HCT116 (cell line): ENCODE data around the gene ARHGEF10L. TPM values are rescaled to one million over a fixed set of nuclear protein-coding genes. Genes with fewer than 3 reads are reported as not detected.

ENCODE experiments used
- ATAC-seq: fragments of 200-7000 bp; cut with Tn5 transposase; 2 replicates; pipeline ENCODE4 v1.9.1; 2020; ENCODE audit warnings: mild to moderate bottlenecking, moderate library complexity
- BruUV-seq: library from RNA; stranded (reverse); fragments of 400-500 nt; replicated peaks from 2 replicates; lab custom pipeline; 2021; lab: Mats Ljungman, UMichigan
- CTCF ChIA-PET: fragments of 300-600 bp; sonication (Branson Sonifier 250); formaldehyde crosslinking; loops from one replicate; lab custom pipeline; 2021; ENCODE audit warnings: antibody characterized with exemption; lab: Charles Lee
- POLR2A ChIA-PET: fragments of 300-600, 350-600 bp; sonication (Branson Sonifier 250); formaldehyde crosslinking; loops from one replicate; lab custom pipeline; 2021; ENCODE audit warnings: antibody characterized with exemption; lab: Charles Lee
- RAD21 ChIA-PET, 2 experiments: fragments of 300-600 bp; sonication (Branson Sonifier 250); formaldehyde crosslinking; loops; one replicate each; lab custom pipeline; 2023; ENCODE audit warnings: low total read pairs in 2 of 2; ENCODE audit not compliant: uncharacterized antibody in 2 of 2, unreplicated experiment in 2 of 2, low non-redundant PET in 1 of 2; lab: Charles Lee
- DNase-seq: peaks from one replicate; pipeline ENCODE4 v3.0.0-alpha.2; 2010; ENCODE audit warnings: low read depth, low spot score
- H2AFZ ChIP-seq: fragments of 200-600 bp; shearing (Covaris generic), sonication (generic); 2 replicates; pipeline ENCODE4 v1.6.1; 2017; ENCODE audit warnings: low read depth, mixed run types, mixed read lengths, antibody characterized with exemption, low read length; ENCODE audit not compliant: poor library complexity, severe bottlenecking
- H3K27ac ChIP-seq: 2 replicates; pipeline ENCODE4 v1.5.1; 2012; ENCODE audit warnings: low read depth, low read length
- H3K27me3 ChIP-seq: fragments of 200-600 bp; sonication (generic); 2 replicates; pipeline ENCODE4 v1.6.1; 2016; ENCODE audit warnings: mixed run types, low read length, mixed read lengths; ENCODE audit not compliant: insufficient read depth
- H3K36me3 ChIP-seq, 2 experiments: fragments of 200-500 bp in 1 of 2; fragments of 200-600 bp in 1 of 2; sonication (Bioruptor generic) in 1 of 2; sonication (generic) in 1 of 2; 2 replicates each; pipeline versions ENCODE4 v1.5.1 to v1.6.1; 2014 to 2016; ENCODE audit warnings: low read length in 2 of 2, inconsistent platforms in 1 of 2, mixed read lengths in 1 of 2, mixed run types in 1 of 2; ENCODE audit not compliant: insufficient read depth in 2 of 2, control insufficient read depth in 1 of 2
- H3K4me1 ChIP-seq, 2 experiments: fragments of 200-600 bp in 1 of 2; sonication (generic) in 1 of 2; 2 replicates each; pipeline versions ENCODE4 v1.5.1 to v1.6.1; 2012 to 2017; ENCODE audit warnings: low read length in 2 of 2, inconsistent platforms in 1 of 2, mild to moderate bottlenecking in 1 of 2, mixed read lengths in 1 of 2, mixed run types in 1 of 2, moderate library complexity in 1 of 2; ENCODE audit not compliant: insufficient read depth in 2 of 2, control insufficient read depth in 1 of 2
- H3K4me2 ChIP-seq: fragments of 200-600 bp; sonication (generic); 2 replicates; pipeline ENCODE4 v1.6.1; 2017; ENCODE audit warnings: mixed run types, low read length, mixed read lengths
- H3K4me3 ChIP-seq, 2 experiments: fragments of 200-600 bp in 1 of 2; sonication (generic) in 1 of 2; replicated peaks in 1 of 2; 2 replicates each; pipeline ENCODE4 v1.5.1; 2011 to 2016; ENCODE audit warnings: low read length in 2 of 2, control low read depth in 1 of 2, low read depth in 1 of 2, mild to moderate bottlenecking in 1 of 2, mixed read lengths in 1 of 2, mixed run types in 1 of 2
- H3K79me2 ChIP-seq: fragments of 200-600 bp; sonication (generic); 2 replicates; pipeline ENCODE4 v1.6.1; 2017; ENCODE audit warnings: mild to moderate bottlenecking, mixed run types, low read length, moderate library complexity, mixed read lengths; ENCODE audit not compliant: insufficient read depth
- H3K9ac ChIP-seq: fragments of 200-600 bp; sonication (generic); 2 replicates; pipeline ENCODE4 v1.6.1; 2016; ENCODE audit warnings: low read length, mixed read lengths
- H3K9me2 ChIP-seq: fragments of 200-600 bp; sonication (generic), shearing (Covaris generic); 2 replicates; pipeline ENCODE4 v1.6.1; 2017; ENCODE audit warnings: mixed run types, mild to moderate bottlenecking, moderate library complexity; ENCODE audit not compliant: insufficient read depth
- H3K9me3 ChIP-seq, 2 experiments: fragments of 200-500 bp in 1 of 2; fragments of 200-600 bp in 1 of 2; sonication (Bioruptor generic) in 1 of 2; sonication (generic) in 1 of 2; 2 replicates each; pipeline ENCODE4 v1.6.1; 2014 to 2017; ENCODE audit warnings: low read length in 2 of 2, mixed read lengths in 2 of 2, inconsistent platforms in 1 of 2, low read depth in 1 of 2, mild to moderate bottlenecking in 1 of 2, mixed run types in 1 of 2, moderate library complexity in 1 of 2; ENCODE audit not compliant: control insufficient read depth in 1 of 2, insufficient read depth in 1 of 2
- H4K20me1 ChIP-seq: fragments of 200-600 bp; sonication (generic), shearing (Covaris generic); 2 replicates; pipeline ENCODE4 v1.6.1; 2017; ENCODE audit warnings: mixed run types, mild to moderate bottlenecking, moderate library complexity; ENCODE audit not compliant: insufficient read depth
- CEBPB ChIP-seq: IDR thresholded peaks from 2 replicates; pipeline ENCODE4 v1.6.1; 2012; ENCODE audit warnings: low read depth
- ELF1 ChIP-seq: IDR thresholded peaks from 2 replicates; pipeline ENCODE4 v1.6.1; 2012; ENCODE audit warnings: low read depth, borderline replicate concordance
- FOSL1 ChIP-seq: IDR thresholded peaks from 2 replicates; pipeline ENCODE4 v1.6.1; 2012; ENCODE audit warnings: low read depth
- POLR2AphosphoS5 ChIP-seq: IDR thresholded peaks from 2 replicates; pipeline ENCODE4 v1.6.1; 2011; ENCODE audit warnings: mild to moderate bottlenecking, low read depth, low read length, moderate library complexity
- RAD21 ChIP-seq: IDR thresholded peaks from 2 replicates; pipeline ENCODE4 v1.6.1; 2012; ENCODE audit warnings: low read depth, mild to moderate bottlenecking
- SIN3A ChIP-seq: IDR thresholded peaks from 2 replicates; pipeline ENCODE4 v1.6.1; 2012; ENCODE audit warnings: low read depth
- SRF ChIP-seq: IDR thresholded peaks from 2 replicates; pipeline ENCODE4 v1.6.1; 2012; ENCODE audit warnings: low read depth
- TCF7L2 ChIP-seq: IDR thresholded peaks from 2 replicates; pipeline ENCODE4 v1.7.0; 2011; ENCODE audit warnings: borderline replicate concordance, inconsistent platforms; ENCODE audit not compliant: insufficient read depth, insufficient read length; ENCODE audit errors: extremely low read depth
- intact Hi-C: fragments of 100-400 bp; cut with micrococcal nuclease; formaldehyde crosslinking; loops from 2 replicates; pipeline ENCODE4 v1.10.0; 2022
- total RNA-seq: library from RNA; stranded (reverse); gene quantifications from one replicate; pipeline ENCODE4 v1.2.1, GENCODE V29; 2021; ENCODE audit not compliant: unreplicated experiment
- TF ChIP-seq, protein P1 (sequence below): IDR thresholded peaks from 2 replicates; pipeline ENCODE4 v1.6.1; 2012
- TF ChIP-seq, protein P2 (sequence below): IDR thresholded peaks from 2 replicates; pipeline ENCODE4 v1.6.1; 2012; ENCODE audit warnings: low read depth
- TF ChIP-seq, protein P3 (sequence below), 3 experiments: fragments of 200-600 bp in 1 of 3; sonication (generic) in 1 of 3; IDR thresholded peaks in 2 of 3; conservative IDR thresholded peaks in 1 of 3; 2 replicates each; pipeline ENCODE4 v1.5.1; 2012 to 2017; ENCODE audit warnings: low read depth in 2 of 3, low read length in 2 of 3, antibody characterized with exemption in 1 of 3, borderline replicate concordance in 1 of 3, control low read depth in 1 of 3, mild to moderate bottlenecking in 1 of 3, mixed read lengths in 1 of 3, mixed run types in 1 of 3, moderate library complexity in 1 of 3; ENCODE audit not compliant: insufficient read depth in 1 of 3

ARHGEF10L gene
- total RNA-seq, 1 experiment from 2014 or later: 14.7 TPM

DNA sequence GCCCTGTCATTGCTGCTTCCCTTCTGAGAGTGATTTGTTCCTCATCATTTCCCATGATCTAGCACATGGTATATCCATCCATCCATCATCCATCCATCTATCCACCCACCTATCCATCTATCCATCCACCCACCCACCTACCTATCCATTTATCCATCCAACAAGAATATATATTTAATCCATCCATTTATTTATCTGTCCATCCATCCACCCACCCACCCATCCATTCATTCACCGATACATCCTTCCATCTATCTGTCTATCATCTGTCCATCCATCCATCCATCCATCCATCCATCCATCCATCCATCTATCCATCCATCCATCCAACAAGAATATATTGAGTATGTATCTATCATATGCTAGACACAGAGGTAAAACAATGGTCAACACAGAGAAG, 115.7 kb downstream of the ARHGEF10L start:
- ATAC-seq: no peak
- Histone ChIP-seq H3K27ac (no peak overlapping the region), H3K9ac (no peak overlapping the region), H2AFZ (no peak overlapping the region), H4K20me1 (no peaks in the 10 kb centered on the region), H3K4me2 (no peak overlapping the region), H3K4me3 (no peak overlapping the region), H3K36me3 (no peaks in the 10 kb centered on the region), H3K9me3 (no peaks in the 10 kb centered on the region), H3K27me3 (no peaks in the 10 kb centered on the region), H3K4me1 (no peaks in the 10 kb centered on the region), H3K79me2 (no peaks in the 10 kb centered on the region), H3K9me2 (no peaks in the 10 kb centered on the region)
- POLR2A ChIA-PET: no interaction called here
- DNase-seq: no peak
- no TSS peak for BruUV-seq
- CTCF ChIA-PET: no interaction called here
- TF ChIP-seq, protein P1, sequence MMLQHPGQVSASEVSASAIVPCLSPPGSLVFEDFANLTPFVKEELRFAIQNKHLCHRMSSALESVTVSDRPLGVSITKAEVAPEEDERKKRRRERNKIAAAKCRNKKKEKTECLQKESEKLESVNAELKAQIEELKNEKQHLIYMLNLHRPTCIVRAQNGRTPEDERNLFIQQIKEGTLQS: no peak
- TF ChIP-seq SIN3A: no peak
- no peak for TF ChIP-seq FOSL1
- TF ChIP-seq, protein P2, sequence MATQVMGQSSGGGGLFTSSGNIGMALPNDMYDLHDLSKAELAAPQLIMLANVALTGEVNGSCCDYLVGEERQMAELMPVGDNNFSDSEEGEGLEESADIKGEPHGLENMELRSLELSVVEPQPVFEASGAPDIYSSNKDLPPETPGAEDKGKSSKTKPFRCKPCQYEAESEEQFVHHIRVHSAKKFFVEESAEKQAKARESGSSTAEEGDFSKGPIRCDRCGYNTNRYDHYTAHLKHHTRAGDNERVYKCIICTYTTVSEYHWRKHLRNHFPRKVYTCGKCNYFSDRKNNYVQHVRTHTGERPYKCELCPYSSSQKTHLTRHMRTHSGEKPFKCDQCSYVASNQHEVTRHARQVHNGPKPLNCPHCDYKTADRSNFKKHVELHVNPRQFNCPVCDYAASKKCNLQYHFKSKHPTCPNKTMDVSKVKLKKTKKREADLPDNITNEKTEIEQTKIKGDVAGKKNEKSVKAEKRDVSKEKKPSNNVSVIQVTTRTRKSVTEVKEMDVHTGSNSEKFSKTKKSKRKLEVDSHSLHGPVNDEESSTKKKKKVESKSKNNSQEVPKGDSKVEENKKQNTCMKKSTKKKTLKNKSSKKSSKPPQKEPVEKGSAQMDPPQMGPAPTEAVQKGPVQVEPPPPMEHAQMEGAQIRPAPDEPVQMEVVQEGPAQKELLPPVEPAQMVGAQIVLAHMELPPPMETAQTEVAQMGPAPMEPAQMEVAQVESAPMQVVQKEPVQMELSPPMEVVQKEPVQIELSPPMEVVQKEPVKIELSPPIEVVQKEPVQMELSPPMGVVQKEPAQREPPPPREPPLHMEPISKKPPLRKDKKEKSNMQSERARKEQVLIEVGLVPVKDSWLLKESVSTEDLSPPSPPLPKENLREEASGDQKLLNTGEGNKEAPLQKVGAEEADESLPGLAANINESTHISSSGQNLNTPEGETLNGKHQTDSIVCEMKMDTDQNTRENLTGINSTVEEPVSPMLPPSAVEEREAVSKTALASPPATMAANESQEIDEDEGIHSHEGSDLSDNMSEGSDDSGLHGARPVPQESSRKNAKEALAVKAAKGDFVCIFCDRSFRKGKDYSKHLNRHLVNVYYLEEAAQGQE: no peak
- TF ChIP-seq POLR2AphosphoS5: no peak
- no peak for TF ChIP-seq SRF
- TF ChIP-seq, protein P3, sequence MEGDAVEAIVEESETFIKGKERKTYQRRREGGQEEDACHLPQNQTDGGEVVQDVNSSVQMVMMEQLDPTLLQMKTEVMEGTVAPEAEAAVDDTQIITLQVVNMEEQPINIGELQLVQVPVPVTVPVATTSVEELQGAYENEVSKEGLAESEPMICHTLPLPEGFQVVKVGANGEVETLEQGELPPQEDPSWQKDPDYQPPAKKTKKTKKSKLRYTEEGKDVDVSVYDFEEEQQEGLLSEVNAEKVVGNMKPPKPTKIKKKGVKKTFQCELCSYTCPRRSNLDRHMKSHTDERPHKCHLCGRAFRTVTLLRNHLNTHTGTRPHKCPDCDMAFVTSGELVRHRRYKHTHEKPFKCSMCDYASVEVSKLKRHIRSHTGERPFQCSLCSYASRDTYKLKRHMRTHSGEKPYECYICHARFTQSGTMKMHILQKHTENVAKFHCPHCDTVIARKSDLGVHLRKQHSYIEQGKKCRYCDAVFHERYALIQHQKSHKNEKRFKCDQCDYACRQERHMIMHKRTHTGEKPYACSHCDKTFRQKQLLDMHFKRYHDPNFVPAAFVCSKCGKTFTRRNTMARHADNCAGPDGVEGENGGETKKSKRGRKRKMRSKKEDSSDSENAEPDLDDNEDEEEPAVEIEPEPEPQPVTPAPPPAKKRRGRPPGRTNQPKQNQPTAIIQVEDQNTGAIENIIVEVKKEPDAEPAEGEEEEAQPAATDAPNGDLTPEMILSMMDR (IDR thresholded peaks at IDR 0.05 in 2 of 3, conservative IDR thresholded peaks at IDR 0.05 in 1 of 3; ENCODE audit: borderline replicate concordance in 1 of 3, insufficient read depth in 1 of 3, low read depth in 2 of 3, low read length in 2 of 3): no peak
- TF ChIP-seq ELF1: no peak
- no peak for TF ChIP-seq TCF7L2
- TF ChIP-seq CEBPB: no peak
- TF ChIP-seq RAD21: no peak
- intact Hi-C loops: loop anchor here (2.0 kb wide), 1 partner anchor 926 kb away; no protein-coding TSS in a partner anchor
- RAD21 ChIA-PET: no interaction called here
